ENCODE measurements around the gene POU2AF1. TPM values are rescaled to one million over a fixed set of nuclear protein-coding genes. Genes with fewer than 3 reads are reported as not detected.
A peak's percentile ranks its signal among the peaks of the same experiment; 100 is the strongest.

The POU2AF1 gene
- total and polyA plus RNA-seq, 4 donors: 2.0 to 6.9 (median 4.5) TPM

GRCh38 chr11:111387363-111387762, 8.3 kb upstream of the POU2AF1 start:
- Histone ChIP-seq H3K27ac (ENCODE audit: low read depth in 1 of 2, low read length in 1 of 2) (no peak overlapping the region), H3K9ac (ENCODE audit: insufficient read depth in 1 of 2, low read length in 2 of 2) (no peak overlapping the region), H3K27me3 (ENCODE audit: control insufficient read depth in 3 of 3, insufficient read depth in 3 of 3, low read length in 2 of 3) (no peaks in the 10 kb centered on the region), H3K4me1 (ENCODE audit: control insufficient read depth in 5 of 5, insufficient read depth in 5 of 5, low read length in 5 of 5) (no peaks in the 10 kb centered on the region), H3K36me3 (ENCODE audit: control insufficient read depth in 4 of 4, insufficient read depth in 4 of 4, low read length in 4 of 4) (no peaks in the 10 kb centered on the region), H3K4me3 (no peak overlapping the region), H3K9me3 (ENCODE audit: control insufficient read depth in 4 of 4, insufficient read depth in 3 of 4, low read length in 3 of 4) (no peaks in the 10 kb centered on the region)
- TF ChIP-seq, protein P1, sequence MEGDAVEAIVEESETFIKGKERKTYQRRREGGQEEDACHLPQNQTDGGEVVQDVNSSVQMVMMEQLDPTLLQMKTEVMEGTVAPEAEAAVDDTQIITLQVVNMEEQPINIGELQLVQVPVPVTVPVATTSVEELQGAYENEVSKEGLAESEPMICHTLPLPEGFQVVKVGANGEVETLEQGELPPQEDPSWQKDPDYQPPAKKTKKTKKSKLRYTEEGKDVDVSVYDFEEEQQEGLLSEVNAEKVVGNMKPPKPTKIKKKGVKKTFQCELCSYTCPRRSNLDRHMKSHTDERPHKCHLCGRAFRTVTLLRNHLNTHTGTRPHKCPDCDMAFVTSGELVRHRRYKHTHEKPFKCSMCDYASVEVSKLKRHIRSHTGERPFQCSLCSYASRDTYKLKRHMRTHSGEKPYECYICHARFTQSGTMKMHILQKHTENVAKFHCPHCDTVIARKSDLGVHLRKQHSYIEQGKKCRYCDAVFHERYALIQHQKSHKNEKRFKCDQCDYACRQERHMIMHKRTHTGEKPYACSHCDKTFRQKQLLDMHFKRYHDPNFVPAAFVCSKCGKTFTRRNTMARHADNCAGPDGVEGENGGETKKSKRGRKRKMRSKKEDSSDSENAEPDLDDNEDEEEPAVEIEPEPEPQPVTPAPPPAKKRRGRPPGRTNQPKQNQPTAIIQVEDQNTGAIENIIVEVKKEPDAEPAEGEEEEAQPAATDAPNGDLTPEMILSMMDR (IDR thresholded peaks at IDR 0.05; ENCODE audit: control extremely low read depth, extremely low read depth): no peak
- DNase-seq (peak in 2 of 3 donors; percentile 7 to 37), ATAC-seq (ENCODE audit: insufficient read depth, low FRiP score) (no peak)
- WGBS, 2 donors: 40 to 53% methylated on average over 2 of the region's 2 CpGs

GRCh38 chr11:111386611-111387150, 7.6 kb upstream of the POU2AF1 start:
- ATAC-seq (ENCODE audit: insufficient read depth, low FRiP score): no peak
- Histone ChIP-seq H3K4me1 (ENCODE audit: control insufficient read depth in 5 of 5, insufficient read depth in 5 of 5, low read length in 5 of 5) (no peaks in the 10 kb centered on the region), H3K27me3 (ENCODE audit: control insufficient read depth in 3 of 3, insufficient read depth in 3 of 3, low read length in 2 of 3) (no peaks in the 10 kb centered on the region), H3K9me3 (ENCODE audit: control insufficient read depth in 4 of 4, insufficient read depth in 3 of 4, low read length in 3 of 4) (no peaks in the 10 kb centered on the region), H3K36me3 (ENCODE audit: control insufficient read depth in 4 of 4, insufficient read depth in 4 of 4, low read length in 4 of 4) (no peaks in the 10 kb centered on the region), H3K4me3 (no peak overlapping the region), H3K9ac (ENCODE audit: insufficient read depth in 1 of 2, low read length in 2 of 2) (no peak overlapping the region), H3K27ac (ENCODE audit: low read depth in 1 of 2, low read length in 1 of 2) (no peak overlapping the region)
- 93 to 95% methylated on average over 4 of the region's 4 CpGs for WGBS, 2 donors
- TF ChIP-seq, protein P1 (IDR thresholded peaks at IDR 0.05; ENCODE audit: control extremely low read depth, extremely low read depth): no peak
- DNase-seq: no peak

- Histone ChIP-seq H3K4me3 (no peak overlapping the region), H3K27ac (ENCODE audit: low read depth in 1 of 2, low read length in 1 of 2) (no peak overlapping the region), H3K9me3 (ENCODE audit: control insufficient read depth in 4 of 4, insufficient read depth in 3 of 4, low read length in 3 of 4) (no peaks in the 10 kb centered on the region), H3K9ac (ENCODE audit: insufficient read depth in 1 of 2, low read length in 2 of 2) (no peak overlapping the region), H3K4me1 (ENCODE audit: control insufficient read depth in 5 of 5, insufficient read depth in 5 of 5, low read length in 5 of 5) (no peaks in the 10 kb centered on the region), H3K36me3 (ENCODE audit: control insufficient read depth in 4 of 4, insufficient read depth in 4 of 4, low read length in 4 of 4) (no peaks in the 10 kb centered on the region), H3K27me3 (ENCODE audit: control insufficient read depth in 3 of 3, insufficient read depth in 3 of 3, low read length in 2 of 3) (no peaks in the 10 kb centered on the region)
- DNase-seq: no peak
- 96 to 99% methylated on average over 1 of the region's 1 CpG for WGBS, 2 donors
- ATAC-seq (ENCODE audit: insufficient read depth, low FRiP score): no peak
- TF ChIP-seq, protein P1 (IDR thresholded peaks at IDR 0.05; ENCODE audit: control extremely low read depth, extremely low read depth): no peak
These were observed 5.4 kb upstream of the POU2AF1 start for GRCh38 chr11:111384494-111384893.

DNA sequence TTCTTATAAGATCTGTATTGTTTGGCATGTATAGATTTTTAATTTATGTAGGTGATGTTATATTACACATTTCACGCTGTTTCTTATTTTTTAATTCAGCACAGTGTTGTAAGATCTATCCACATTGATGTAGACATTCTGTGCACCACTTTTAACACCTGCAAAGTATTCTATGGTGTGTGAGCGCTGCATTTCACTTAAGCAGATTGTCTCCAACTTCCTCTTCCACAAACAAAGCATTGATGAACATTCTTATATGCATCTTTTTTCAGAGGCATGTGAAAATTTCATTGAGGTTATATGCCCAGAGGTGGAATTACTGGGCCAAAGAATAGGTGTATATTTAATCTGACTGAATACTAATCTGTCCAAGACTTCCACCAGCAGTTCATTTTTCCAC, 3.4 kb upstream of the POU2AF1 start:
- Histone ChIP-seq H3K36me3 (ENCODE audit: control insufficient read depth in 4 of 4, insufficient read depth in 4 of 4, low read length in 4 of 4) (no peaks in the 10 kb centered on the region), H3K27ac (ENCODE audit: low read depth in 1 of 2, low read length in 1 of 2) (no peak overlapping the region), H3K27me3 (ENCODE audit: control insufficient read depth in 3 of 3, insufficient read depth in 3 of 3, low read length in 2 of 3) (no peaks in the 10 kb centered on the region), H3K4me3 (no peak overlapping the region), H3K4me1 (ENCODE audit: control insufficient read depth in 5 of 5, insufficient read depth in 5 of 5, low read length in 5 of 5) (peaks cover 0 to 2% (median 0%) of the 10 kb centered on the region in 5 donors), H3K9me3 (ENCODE audit: control insufficient read depth in 4 of 4, insufficient read depth in 3 of 4, low read length in 3 of 4) (no peaks in the 10 kb centered on the region), H3K9ac (ENCODE audit: insufficient read depth in 1 of 2, low read length in 2 of 2) (no peak overlapping the region)
- TF ChIP-seq, protein P1 (IDR thresholded peaks at IDR 0.05; ENCODE audit: control extremely low read depth, extremely low read depth): no peak
- 94 to 96% methylated on average over 2 of the region's 2 CpGs for WGBS, 2 donors
- DNase-seq: no peak
- no peak for ATAC-seq (ENCODE audit: insufficient read depth, low FRiP score)

All from lung (tissue), 12 donors.